SK-N-SH (cell line): ENCODE results near the gene SOX13.

Experiments
- FOSL2 ChIP-seq: IDR thresholded peaks from 2 replicates; pipeline ENCODE4 v1.4.0; 2012; ENCODE audit warnings: low read depth, mild to moderate bottlenecking, moderate library complexity, borderline replicate concordance
- GABPA ChIP-seq: IDR thresholded peaks from 2 replicates; pipeline ENCODE4 v1.4.0; 2012; ENCODE audit warnings: low read depth, mild to moderate bottlenecking
- MXI1 ChIP-seq: IDR thresholded peaks from 2 replicates; pipeline ENCODE4 v1.6.1; 2012; ENCODE audit warnings: mild to moderate bottlenecking, low read depth, low read length, improper control_type of control experiment
- YY1 ChIP-seq: IDR thresholded peaks from 2 replicates; pipeline ENCODE4 v1.4.0; 2012; ENCODE audit warnings: low read depth, mild to moderate bottlenecking

- TF ChIP-seq YY1 (no peak), MXI1 (no peak), FOSL2 (no peak), GABPA (no peak)
Observed at GRCh38 chr1:204125759-204126351, 52.9 kb downstream of the SOX13 start.
